WTC11 (cell line): ENCODE measurements around the gene ENTHD1. TPM values are rescaled to one million over a fixed set of nuclear protein-coding genes. Genes with fewer than 3 reads are reported as not detected.
A peak's percentile ranks its signal among the peaks of the same experiment; 100 is the strongest.
"Not testable (repeated sequence)": the region's sequence is repeated elsewhere in the genome, so short reads cannot be mapped to it uniquely, and the experiment has no call there.

Experiments
- ATAC-seq: fragments of 200-7000 bp; cut with Tn5 transposase; 2 replicates; pipeline ENCODE4 v1.10.0; 2021; ENCODE audit warnings: mild to moderate bottlenecking, moderate library complexity
- CTCF ChIA-PET: fragments of 300-600 bp; sonication (Branson Sonifier 250); formaldehyde crosslinking; loops from one replicate; lab custom pipeline; 2021; ENCODE audit warnings: antibody characterized with exemption; lab: Charles Lee
- POLR2A ChIA-PET: fragments of 350-600 bp; sonication (Branson Sonifier 250); formaldehyde crosslinking; loops from one replicate; lab custom pipeline; 2021; ENCODE audit warnings: antibody characterized with exemption; lab: Charles Lee
- DNase-seq: peaks from one replicate; pipeline ENCODE4 v3.0.0; 2021; ENCODE audit warnings: low spot score
- H3K27ac Mint-ChIP-seq: 2 replicates; pipeline ENCODE4 v1.8.0; 2021; ENCODE audit warnings: mixed read lengths
- H3K27me3 Mint-ChIP-seq: 2 replicates; pipeline ENCODE4 v1.8.0; 2021; ENCODE audit warnings: low read depth, mild to moderate bottlenecking, moderate library complexity, mixed read lengths
- H3K36me3 Mint-ChIP-seq: 2 replicates; pipeline ENCODE4 v1.8.0; 2021; ENCODE audit warnings: mixed read lengths
- H3K4me1 Mint-ChIP-seq: 2 replicates; pipeline ENCODE4 v1.8.0; 2022; ENCODE audit warnings: mixed read lengths
- H3K4me3 Mint-ChIP-seq: 2 replicates; pipeline ENCODE4 v1.8.0; 2021; ENCODE audit warnings: mild to moderate bottlenecking, moderate library complexity, mixed read lengths
- H3K9me3 Mint-ChIP-seq: 2 replicates; pipeline ENCODE4 v1.8.0; 2021; ENCODE audit warnings: mixed read lengths
- HMGA2 ChIP-seq: fragments of 250-450 bp; sonication (Bioruptor Pico); IDR thresholded peaks from 2 replicates; pipeline ENCODE4 v1.4.0; 2021; ENCODE audit warnings: mild to moderate bottlenecking, moderate library complexity
- IRF2 ChIP-seq: sonication (generic); formaldehyde crosslinking; IDR thresholded peaks from 2 replicates; pipeline ENCODE4 v1.8.0; 2022; ENCODE audit warnings: low read depth, missing genetic modification reagents, borderline replicate concordance
- JAZF1 ChIP-seq: fragments of 250-450 bp; sonication (Bioruptor Pico); IDR thresholded peaks from 2 replicates; pipeline ENCODE4 v1.9.0; 2021; ENCODE audit warnings: moderate library complexity, mild to moderate bottlenecking, inconsistent platforms
- JUN ChIP-seq: sonication (generic); formaldehyde crosslinking; IDR thresholded peaks from 2 replicates; pipeline ENCODE4 v1.8.0; 2023; ENCODE audit warnings: mild to moderate bottlenecking, missing genetic modification reagents
- MXD4 ChIP-seq: fragments of 250-450 bp; sonication (Bioruptor Pico); IDR thresholded peaks from 2 replicates; pipeline ENCODE4 v1.8.0; 2021; ENCODE audit warnings: mild to moderate bottlenecking, moderate library complexity, borderline replicate concordance
- NFATC4 ChIP-seq: fragments of 250-450 bp; sonication (Bioruptor Pico); IDR thresholded peaks from 2 replicates; pipeline ENCODE4 v1.9.0; 2021; ENCODE audit warnings: mild to moderate bottlenecking
- NR2C2 ChIP-seq: sonication (generic); formaldehyde crosslinking; IDR thresholded peaks from 2 replicates; pipeline ENCODE4 v1.8.0; 2022; ENCODE audit warnings: mild to moderate bottlenecking, missing genetic modification reagents
- TEAD4 ChIP-seq: sonication (generic); formaldehyde crosslinking; IDR thresholded peaks from 2 replicates; pipeline ENCODE4 v1.8.0; 2022; ENCODE audit warnings: mild to moderate bottlenecking, missing genetic modification reagents
- ZNF425 ChIP-seq: fragments of 250-450 bp; sonication (Bioruptor Pico); conservative IDR thresholded peaks from 2 replicates; pipeline ENCODE4 v1.9.0; 2021; ENCODE audit warnings: mild to moderate bottlenecking
- ZNF671 ChIP-seq: fragments of 250-450 bp; sonication (Bioruptor Pico); IDR thresholded peaks from 2 replicates; pipeline ENCODE4 v1.8.0; 2021; ENCODE audit warnings: mild to moderate bottlenecking
- total RNA-seq: library from RNA; stranded (reverse); gene quantifications from 3 replicates; pipeline ENCODE4 v1.2.3, GENCODE V29; 2021
- TF ChIP-seq, protein P1 (sequence below): sonication (generic); formaldehyde crosslinking; IDR thresholded peaks from 2 replicates; pipeline ENCODE4 v1.8.1; 2023; ENCODE audit warnings: mild to moderate bottlenecking, missing genetic modification reagents
- TF ChIP-seq, protein P2 (sequence below): sonication (generic); formaldehyde crosslinking; IDR thresholded peaks from 2 replicates; pipeline ENCODE4 v1.8.1; 2022; ENCODE audit warnings: low read depth, missing genetic modification reagents, borderline replicate concordance
- TF ChIP-seq, protein P3 (sequence below): fragments of 250-450 bp; sonication (Bioruptor Pico); IDR thresholded peaks from 2 replicates; pipeline ENCODE4 v1.9.0; 2021; ENCODE audit warnings: mild to moderate bottlenecking

The ENTHD1 gene
- total RNA-seq, 1 experiment from 2014 or later: not detected

DNA sequence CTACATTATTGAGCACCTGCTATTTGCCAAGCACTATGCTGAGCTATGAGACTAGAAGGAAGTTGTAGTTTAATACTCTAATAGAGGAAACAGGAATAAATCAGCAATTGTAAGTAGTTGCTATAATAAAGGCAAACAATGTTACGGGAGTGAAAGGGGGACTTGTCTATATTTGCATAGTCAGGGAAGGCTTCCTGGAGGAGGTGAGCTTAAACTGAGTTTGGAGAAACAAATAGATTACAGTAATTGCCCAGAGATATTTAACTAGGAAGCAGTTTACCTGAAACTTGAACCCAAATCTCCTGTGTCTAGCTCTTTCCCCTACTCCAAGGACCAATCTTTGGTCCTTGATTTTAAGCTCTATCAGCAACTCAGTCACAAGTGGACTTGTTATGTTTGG, 2.1 kb upstream of the ENTHD1 start:
- peaks cover 4% of the 10 kb centered on the region; the same call in 1 of the 2 replicates for H3K27me3 Mint-ChIP-seq
- TF ChIP-seq ZNF425 (CRISPR knock-in tag) (no peak), JUN (CRISPR knock-in tag) (no peak)
- TF ChIP-seq, protein P1, sequence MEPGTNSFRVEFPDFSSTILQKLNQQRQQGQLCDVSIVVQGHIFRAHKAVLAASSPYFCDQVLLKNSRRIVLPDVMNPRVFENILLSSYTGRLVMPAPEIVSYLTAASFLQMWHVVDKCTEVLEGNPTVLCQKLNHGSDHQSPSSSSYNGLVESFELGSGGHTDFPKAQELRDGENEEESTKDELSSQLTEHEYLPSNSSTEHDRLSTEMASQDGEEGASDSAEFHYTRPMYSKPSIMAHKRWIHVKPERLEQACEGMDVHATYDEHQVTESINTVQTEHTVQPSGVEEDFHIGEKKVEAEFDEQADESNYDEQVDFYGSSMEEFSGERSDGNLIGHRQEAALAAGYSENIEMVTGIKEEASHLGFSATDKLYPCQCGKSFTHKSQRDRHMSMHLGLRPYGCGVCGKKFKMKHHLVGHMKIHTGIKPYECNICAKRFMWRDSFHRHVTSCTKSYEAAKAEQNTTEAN (CRISPR knock-in tag): no peak
- H3K4me1 Mint-ChIP-seq: peaks cover 7% of the 10 kb centered on the region
- no peak overlapping the region for H3K27ac Mint-ChIP-seq
- DNase-seq: no peak
- no peaks in the 10 kb centered on the region for H3K36me3 Mint-ChIP-seq
- POLR2A ChIA-PET: interaction anchor here (0.5 to 0.6 kb wide), 2 partner anchors 665 to 1558 kb away, joined by 3 to 4 read pairs; no protein-coding TSS in a partner anchor
- H3K4me3 Mint-ChIP-seq: no peak overlapping the region
- H3K9me3 Mint-ChIP-seq: no peaks in the 10 kb centered on the region
- no peak for ATAC-seq
- CTCF ChIA-PET: interaction anchor here (0.6 to 1.4 kb wide), 3 partner anchors 10 to 65 kb away, joined by 3 to 4 read pairs (median 3); no protein-coding TSS in a partner anchor

DNA sequence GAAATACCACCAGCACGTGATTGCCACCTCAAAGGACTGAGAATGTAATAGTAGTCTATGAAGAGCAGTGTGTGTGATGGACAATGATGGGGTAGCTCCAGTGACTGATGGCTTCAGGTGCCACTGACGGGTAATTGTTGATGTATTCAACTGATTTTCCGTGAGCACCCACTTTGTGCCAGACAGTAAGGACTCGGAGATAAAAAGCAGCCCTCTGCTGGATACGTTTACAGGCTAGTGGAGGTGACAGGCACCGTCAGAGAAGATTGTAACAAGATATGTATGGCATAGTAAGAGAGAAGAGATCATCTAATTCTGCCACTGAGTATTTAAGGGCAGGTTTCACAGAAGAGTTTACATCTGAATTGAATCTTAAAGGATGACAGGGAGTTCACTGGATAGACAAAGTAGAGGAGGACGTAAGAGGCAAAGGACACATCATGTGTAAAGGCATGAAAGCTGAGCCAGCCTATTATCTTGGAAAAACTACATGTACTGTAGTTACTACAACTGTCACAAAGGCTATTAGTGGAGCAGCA, 1.1 kb upstream of the ENTHD1 start:
- Mint-ChIP-seq H3K9me3 (no peaks in the 10 kb centered on the region), H3K27ac (no peak overlapping the region), H3K27me3 (peaks cover 4% of the 10 kb centered on the region; the same call in 1 of the 2 replicates), H3K36me3 (no peaks in the 10 kb centered on the region), H3K4me1 (peaks cover 7% of the 10 kb centered on the region), H3K4me3 (no peak overlapping the region)
- no peak for ATAC-seq
- DNase-seq: no peak
- ChIA-PET POLR2A (no interaction called here), CTCF (no interaction called here)
- TF ChIP-seq TEAD4 (CRISPR knock-in tag): no peak
- no peak for TF ChIP-seq MXD4 (CRISPR knock-in tag)
- no peak for TF ChIP-seq NR2C2
- TF ChIP-seq, protein P2, sequence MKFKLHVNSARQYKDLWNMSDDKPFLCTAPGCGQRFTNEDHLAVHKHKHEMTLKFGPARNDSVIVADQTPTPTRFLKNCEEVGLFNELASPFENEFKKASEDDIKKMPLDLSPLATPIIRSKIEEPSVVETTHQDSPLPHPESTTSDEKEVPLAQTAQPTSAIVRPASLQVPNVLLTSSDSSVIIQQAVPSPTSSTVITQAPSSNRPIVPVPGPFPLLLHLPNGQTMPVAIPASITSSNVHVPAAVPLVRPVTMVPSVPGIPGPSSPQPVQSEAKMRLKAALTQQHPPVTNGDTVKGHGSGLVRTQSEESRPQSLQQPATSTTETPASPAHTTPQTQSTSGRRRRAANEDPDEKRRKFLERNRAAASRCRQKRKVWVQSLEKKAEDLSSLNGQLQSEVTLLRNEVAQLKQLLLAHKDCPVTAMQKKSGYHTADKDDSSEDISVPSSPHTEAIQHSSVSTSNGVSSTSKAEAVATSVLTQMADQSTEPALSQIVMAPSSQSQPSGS: no peak
- no peak for TF ChIP-seq NFATC4 (CRISPR knock-in tag)
- TF ChIP-seq HMGA2 (CRISPR knock-in tag): no peak

GRCh38 chr22:39889924-39890323, 3.6 kb downstream of the ENTHD1 start:
- H3K4me1 Mint-ChIP-seq, H3K36me3 Mint-ChIP-seq, H3K27ac Mint-ChIP-seq, H3K27me3 Mint-ChIP-seq, POLR2A ChIA-PET, CTCF ChIA-PET, DNase-seq, H3K4me3 Mint-ChIP-seq, ATAC-seq, H3K9me3 Mint-ChIP-seq: not testable (repeated sequence)
- peak; percentile 45; the same call in 1 of the 2 replicates for TF ChIP-seq HMGA2 (CRISPR knock-in tag)

- H3K27me3 Mint-ChIP-seq: peaks cover 2% of the 10 kb centered on the region
- TF ChIP-seq, protein P3, sequence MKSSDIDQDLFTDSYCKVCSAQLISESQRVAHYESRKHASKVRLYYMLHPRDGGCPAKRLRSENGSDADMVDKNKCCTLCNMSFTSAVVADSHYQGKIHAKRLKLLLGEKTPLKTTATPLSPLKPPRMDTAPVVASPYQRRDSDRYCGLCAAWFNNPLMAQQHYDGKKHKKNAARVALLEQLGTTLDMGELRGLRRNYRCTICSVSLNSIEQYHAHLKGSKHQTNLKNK (CRISPR knock-in tag): no peak
- TF ChIP-seq, all 79 proteins: peak for 0
- Mint-ChIP-seq H3K9me3 (no peaks in the 10 kb centered on the region), H3K36me3 (no peaks in the 10 kb centered on the region), H3K27ac (no peak overlapping the region), H3K4me1 (no peaks in the 10 kb centered on the region), H3K4me3 (no peak overlapping the region)
- ATAC-seq: no peak
- no peak for DNase-seq
- POLR2A ChIA-PET: no interaction called here
- CTCF ChIA-PET: no interaction called here
Observed at GRCh38 chr22:39883057-39883456, 10.5 kb downstream of the ENTHD1 start.

- no peak overlapping the region for H3K27ac Mint-ChIP-seq
- POLR2A ChIA-PET: no interaction called here
- no peaks in the 10 kb centered on the region for H3K9me3 Mint-ChIP-seq
- H3K4me3 Mint-ChIP-seq: no peak overlapping the region
- H3K36me3 Mint-ChIP-seq: no peaks in the 10 kb centered on the region
- no peak for ATAC-seq
- H3K4me1 Mint-ChIP-seq: no peaks in the 10 kb centered on the region
- CTCF ChIA-PET: no interaction called here
- TF ChIP-seq, protein P2: no peak
- TF ChIP-seq ZNF671 (CRISPR knock-in tag): no peak
- TF ChIP-seq JAZF1 (CRISPR knock-in tag): no peak
- no peak for TF ChIP-seq IRF2 (CRISPR knock-in tag)
- TF ChIP-seq, all 79 proteins: peak for 0
- peaks cover 2% of the 10 kb centered on the region for H3K27me3 Mint-ChIP-seq
- DNase-seq: no peak
Observed at GRCh38 chr22:39880722-39881121, 12.8 kb downstream of the ENTHD1 start.
